ENCODE data around the gene LMAN1L.
"Not testable (repeated sequence)": the region's sequence is repeated elsewhere in the genome, so short reads cannot be mapped to it uniquely, and the experiment has no call there.

Gene LMAN1L

DNA sequence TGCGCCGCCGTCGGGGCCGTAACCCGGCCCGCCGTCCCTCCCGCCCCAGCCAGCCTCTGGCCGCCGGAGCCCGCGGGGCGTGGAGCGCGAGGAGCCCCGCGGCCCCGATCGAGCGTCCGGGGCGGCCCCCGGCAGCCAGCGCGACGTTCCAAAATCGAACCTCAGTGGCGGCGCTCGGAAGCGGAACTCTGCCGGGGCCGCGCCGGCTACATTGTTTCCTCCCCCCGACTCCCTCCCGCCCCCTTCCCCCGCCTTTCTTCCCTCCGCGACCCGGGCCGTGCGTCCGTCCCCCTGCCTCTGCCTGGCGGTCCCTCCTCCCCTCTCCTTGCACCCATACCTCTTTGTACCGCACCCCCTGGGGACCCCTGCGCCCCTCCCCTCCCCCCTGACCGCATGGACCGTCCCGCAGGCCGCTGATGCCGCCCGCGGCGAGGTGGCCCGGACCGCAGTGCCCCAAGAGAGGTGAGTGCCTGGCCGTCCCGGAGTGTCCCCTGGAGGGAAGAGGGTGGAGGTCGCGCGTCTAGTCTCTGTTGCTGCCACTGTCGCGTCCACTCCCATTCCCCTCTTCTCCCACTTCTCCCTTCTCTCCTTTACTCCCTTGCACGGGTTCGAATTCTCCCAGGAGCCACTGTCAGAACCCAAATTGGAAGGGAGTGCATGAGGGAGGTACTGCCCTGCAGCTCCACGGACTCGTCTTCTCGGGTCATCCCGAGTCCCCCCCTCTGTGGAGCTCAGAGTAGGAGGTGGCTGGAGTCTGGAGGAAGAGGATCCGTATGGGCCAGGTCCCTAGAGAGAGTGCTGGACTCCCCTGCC lies 30.2 kb upstream of the LMAN1L start:
- DNase-seq (ENCODE audit: low read depth in 2 of 2): no peak

- no peak for DNase-seq (ENCODE audit: low read depth in 2 of 2)
These were observed 29.4 kb upstream of the LMAN1L start for GRCh38 chr15:74783072-74783807.

- no peak for DNase-seq (ENCODE audit: low read depth in 2 of 2)
These were observed 28.8 kb upstream of the LMAN1L start for GRCh38 chr15:74783808-74784175.

- no peak for DNase-seq (ENCODE audit: low read depth in 2 of 2)
These were observed 28.0 kb upstream of the LMAN1L start for GRCh38 chr15:74784426-74785193.

DNA sequence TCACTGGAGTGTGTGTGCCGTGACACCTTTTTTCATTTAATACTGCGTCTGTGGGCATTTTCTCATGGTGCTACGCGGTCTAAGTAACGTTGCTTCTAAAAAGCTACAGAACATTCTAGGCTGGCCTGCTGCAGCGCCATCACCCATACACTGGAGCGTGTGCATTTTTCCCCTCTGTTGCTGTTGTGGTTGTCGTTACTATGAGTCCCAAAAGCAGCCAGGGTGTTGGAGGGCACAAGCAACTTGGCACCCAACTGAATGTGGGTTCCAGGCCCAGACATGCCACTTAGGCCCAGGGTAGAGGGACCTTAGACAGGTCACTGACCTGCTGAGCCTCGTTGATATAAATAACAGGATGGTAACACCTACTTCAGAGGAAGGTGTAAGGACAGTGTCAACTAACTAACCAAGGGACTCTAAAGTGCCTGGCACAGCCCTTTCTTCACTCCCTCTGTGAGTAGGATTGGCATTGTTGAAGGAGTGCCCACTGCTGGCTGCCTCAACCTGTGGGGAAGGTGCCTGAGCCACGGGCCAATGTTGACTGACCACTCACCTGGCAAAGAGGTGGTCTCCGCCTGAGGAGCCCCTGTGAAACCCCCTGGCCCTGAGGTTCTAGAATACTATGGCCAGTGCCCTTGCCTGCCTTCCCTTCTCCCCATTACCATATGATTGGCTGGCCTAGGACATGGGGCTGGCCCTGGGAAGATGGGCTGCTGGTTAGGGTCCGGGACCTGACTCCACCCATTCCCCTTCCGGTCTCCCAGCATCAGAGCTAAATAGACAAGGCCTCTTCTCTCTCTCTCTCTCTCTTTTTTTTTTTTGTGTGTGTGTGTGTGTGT lies 27.2 kb upstream of the LMAN1L start:
- DNase-seq (ENCODE audit: low read depth in 2 of 2): no peak

DNA sequence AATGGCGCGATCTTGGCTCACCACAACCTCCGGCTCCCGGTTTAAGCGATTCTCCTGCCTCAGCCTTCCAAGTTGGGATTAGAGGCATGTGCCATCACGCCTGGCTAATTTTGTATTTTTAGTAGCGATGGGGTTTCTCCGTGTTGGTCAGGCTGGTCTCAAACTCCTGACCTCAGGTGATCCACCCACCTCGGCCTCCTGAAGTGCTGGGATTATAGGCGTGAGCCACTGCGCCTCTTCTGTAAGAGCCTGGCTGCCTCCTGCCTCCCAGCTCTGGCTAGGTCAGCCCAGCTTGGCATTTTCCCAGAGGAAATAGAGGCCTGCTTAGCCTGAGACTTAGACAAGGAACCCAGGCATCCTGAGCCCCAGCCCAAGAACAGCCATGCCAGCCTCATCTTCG lies 26.6 kb upstream of the LMAN1L start:
- DNase-seq (ENCODE audit: low read depth in 2 of 2): not testable (repeated sequence)

GRCh38 chr15:74786551-74787165 lies 26.0 kb upstream of the LMAN1L start:
- DNase-seq (ENCODE audit: low read depth in 2 of 2): no peak

GRCh38 chr15:74787251-74788041 lies 25.2 kb upstream of the LMAN1L start:
- peak; percentile 86 to 93 for DNase-seq (ENCODE audit: low read depth in 2 of 2)

GRCh38 chr15:74788042-74788682 lies 24.5 kb upstream of the LMAN1L start:
- DNase-seq (ENCODE audit: low read depth in 2 of 2): no peak

GRCh38 chr15:74788683-74789151 lies 23.9 kb upstream of the LMAN1L start:
- no peak for DNase-seq (ENCODE audit: low read depth in 2 of 2)

DNA sequence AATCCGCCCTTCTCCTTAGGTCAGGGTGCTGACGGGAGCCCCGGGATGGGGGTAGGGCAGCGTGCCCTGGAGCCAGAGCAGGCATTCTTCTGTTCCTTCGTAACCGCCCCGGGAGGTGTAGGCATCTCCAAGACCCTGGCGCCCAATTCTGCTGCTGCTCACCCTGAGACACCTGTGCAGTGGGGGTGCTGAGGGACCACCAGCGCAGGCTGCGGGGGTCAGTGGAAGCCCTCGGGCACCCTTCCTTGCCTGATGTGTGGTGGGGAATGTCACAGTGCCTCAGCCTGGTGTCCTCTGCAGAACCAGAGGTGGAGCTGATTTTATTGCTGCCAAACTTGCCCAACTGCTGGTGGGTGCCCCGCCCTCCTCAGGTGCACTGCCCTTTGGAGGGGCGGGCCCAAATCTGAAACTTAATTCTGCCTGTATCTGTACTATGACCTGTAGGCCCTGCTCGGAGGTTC lies 23.4 kb upstream of the LMAN1L start:
- DNase-seq (ENCODE audit: low read depth in 2 of 2): no peak

DNA sequence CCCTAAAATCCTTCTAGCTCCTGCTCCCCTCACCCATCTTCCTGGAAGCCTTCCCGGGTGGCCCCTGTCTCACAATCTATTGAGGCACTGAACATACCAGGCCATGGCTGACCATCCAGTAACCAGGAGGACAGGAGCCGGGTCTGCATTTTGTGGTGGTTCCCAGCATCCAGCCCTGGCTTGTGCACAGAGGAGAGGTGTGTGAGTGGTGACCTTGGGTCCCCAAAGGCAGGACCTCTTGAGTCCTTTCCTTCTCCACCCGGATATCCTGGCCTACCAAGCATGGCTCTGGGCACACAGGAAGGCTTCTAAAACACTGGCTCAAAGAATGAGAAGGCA lies 22.9 kb upstream of the LMAN1L start:
- no peak for DNase-seq (ENCODE audit: low read depth in 2 of 2)

DNA sequence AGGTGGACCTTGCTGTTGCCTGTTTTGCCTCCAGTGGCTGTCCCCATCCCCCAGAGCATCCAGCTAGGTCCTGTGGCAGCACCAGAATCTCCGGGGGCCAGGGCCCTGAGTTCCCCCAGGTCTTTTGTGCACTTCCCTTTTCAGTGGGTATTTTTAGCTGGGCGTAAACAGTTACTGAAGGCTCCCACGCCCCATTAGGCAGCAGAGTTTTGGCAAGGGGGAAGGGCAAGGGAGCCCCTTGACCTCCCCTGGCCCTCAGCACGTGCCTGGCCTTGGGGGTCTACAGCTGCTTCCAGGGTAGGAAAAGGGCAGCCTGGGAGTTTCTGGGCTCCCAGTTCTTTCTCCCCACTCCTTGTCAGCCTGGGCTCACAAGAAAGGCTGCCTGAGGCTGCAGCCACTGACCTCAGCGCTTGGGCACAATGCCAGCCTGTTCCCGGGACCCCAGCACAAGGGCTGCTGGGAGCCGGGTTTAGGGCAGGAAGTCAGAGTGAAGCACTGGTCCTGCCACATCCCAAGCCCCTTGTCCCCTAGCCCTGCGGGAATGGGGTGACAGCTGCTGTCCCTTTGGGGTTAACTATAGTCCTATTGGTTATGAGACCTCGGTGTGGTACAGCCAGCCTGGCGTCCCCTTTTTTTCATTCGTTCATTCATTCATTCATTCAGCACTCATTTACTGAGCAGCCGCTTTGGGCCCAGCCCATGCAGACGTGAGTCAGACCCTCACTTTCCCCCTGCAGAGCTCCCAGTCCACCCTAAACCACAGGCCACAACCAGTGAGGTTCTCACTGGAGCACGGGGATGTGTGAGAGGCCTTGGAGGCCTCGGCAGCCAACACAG lies 22.3 kb upstream of the LMAN1L start:
- no peak for DNase-seq (ENCODE audit: low read depth in 2 of 2)

- DNase-seq (ENCODE audit: low read depth in 2 of 2): no peak
These were observed 21.6 kb upstream of the LMAN1L start for GRCh38 chr15:74791007-74791406.

GRCh38 chr15:74791667-74792066 lies 21.0 kb upstream of the LMAN1L start:
- DNase-seq (ENCODE audit: low read depth in 2 of 2): no peak

DNA sequence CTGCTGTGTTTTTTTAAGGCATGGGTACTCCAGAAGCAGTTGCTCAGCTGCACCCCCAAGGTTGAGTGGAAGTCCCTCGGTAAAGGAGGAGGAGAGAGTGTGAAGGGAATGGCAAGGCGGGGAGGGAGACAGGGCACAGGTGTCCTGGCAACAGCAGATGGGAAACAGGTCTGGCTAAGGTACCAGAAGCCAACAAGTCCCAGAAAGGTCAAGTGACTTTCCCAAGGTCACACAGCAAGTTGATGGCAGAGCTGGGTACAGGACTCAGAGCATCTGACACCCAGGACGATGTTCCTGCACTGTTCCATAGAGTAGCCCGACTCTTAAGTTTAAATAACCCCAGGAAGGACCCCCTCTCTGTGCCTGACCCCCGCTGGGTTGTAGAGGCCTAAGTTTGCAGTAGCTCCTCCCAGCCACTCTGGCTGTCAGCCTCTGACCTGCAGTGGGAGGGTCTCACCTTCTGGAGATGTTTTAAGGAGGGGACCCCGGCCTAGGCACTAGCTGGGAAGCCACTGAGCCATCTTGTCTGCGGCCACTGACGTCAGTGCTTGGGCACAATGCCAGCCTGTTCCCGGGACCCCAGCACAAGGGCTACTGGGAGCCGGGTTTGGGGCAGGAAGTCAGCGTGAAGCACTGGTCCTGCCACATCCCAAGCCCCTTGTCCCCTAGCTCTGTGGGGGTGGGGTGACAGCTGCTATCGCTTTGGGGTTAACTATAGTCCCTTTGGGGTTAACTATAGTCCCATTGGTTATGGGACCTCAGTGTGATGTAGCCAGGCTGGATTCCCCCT lies 20.2 kb upstream of the LMAN1L start:
- no peak for DNase-seq (ENCODE audit: low read depth in 2 of 2)

DNA sequence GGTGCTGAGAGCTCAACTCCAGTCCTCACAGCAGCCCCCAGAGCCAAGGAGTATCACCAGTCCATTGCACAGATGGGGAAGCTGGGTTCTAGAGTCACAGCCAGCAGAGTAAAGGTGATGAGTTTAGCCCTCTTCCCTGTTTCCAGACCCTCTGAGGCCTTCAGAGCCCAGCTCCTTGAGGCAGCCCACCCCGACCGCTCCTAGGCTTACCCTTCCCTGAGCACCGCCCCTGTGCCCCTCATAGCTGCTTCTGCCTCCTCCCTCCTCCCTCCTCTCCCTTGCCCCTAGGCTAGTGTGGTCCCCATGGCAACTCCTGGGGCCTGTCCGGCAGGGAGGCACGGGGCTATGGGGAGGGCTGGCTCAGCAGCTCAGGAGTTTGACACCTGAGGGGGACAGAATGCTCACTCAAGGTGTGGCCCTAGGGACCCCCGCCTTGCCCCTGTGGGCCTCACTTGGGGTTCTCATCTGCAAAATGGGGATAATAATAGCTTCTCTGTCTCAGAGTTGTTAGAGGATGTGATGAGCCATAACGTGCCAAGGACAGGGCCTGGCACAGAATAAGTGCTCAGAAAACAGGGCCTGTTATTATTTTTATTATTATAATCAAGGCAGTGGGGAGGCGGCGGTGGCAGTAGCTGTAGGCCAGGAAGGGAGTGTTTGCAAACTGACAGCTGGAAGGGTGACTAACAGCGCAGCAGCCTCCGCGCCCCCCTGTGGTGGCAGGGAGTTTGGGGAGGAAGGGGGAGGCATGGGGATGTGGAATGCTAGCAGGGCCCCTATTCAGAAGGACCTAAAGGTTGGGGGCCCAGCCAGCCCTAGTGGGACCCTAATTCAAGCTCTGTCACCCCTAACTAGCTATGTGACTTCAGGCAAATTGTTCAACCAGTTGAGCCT lies 19.3 kb upstream of the LMAN1L start:
- DNase-seq (ENCODE audit: low read depth in 2 of 2): no peak
